Measurements from ENCODE around the gene CRB3. TPM values are rescaled to one million over a fixed set of nuclear protein-coding genes. Genes with fewer than 3 reads are reported as not detected.
"Not testable (repeated sequence)": the region's sequence is repeated elsewhere in the genome, so short reads cannot be mapped to it uniquely, and the experiment has no call there.

CRB3 gene
- total RNA-seq, 4 donors from 2014 or later: 10.2 TPM; not detected in 3

DNA sequence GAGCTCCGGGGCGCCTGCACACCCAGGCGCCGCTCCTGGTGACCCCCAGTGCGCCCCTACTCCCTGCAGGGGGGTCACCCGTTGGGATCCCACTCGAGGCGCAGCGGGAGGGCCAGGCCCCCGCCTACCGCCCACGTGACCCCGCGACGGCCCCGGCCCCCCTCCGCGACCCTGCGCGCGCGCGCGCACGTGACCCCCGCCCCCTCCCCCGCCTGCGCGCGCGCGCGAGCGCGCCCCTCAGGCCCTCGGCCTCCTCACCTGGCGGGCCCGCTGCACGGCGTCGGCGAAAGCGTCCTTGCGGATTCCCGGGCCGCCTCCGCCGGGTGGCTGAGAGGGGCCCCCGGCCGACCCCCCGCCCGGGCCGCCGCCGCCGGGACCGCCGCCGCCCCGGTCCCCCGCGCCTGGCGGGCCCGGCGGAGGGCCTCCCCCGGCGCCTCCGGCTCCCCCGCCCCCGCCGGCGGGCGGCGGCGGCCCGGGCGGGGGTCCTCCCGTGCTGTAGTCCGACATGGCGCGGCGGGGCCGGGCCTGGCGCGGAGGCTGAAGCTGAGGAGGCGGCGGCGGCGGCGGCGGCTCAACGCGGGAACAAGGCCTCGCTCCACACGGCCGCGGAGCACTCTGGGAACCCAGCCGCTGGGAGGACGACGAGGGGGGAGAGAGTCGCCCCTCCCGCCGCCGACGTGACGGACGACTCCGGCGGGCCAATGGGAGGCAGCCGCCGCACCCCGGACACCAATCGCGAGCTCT lies 39.7 kb upstream of the CRB3 start, which contains the start of gene KHSRP:
KHSRP (minus strand) TSS at position 617 of the 744 bp plus-strand sequence; CDS start at position 507, 110 bp downstream.
- Histone ChIP-seq H3K27ac (peak within 1 kb of the TSS; percentile 82 to 90), H3K4me1 (peaks cover 0 to 8% of the 10 kb centered on the region in 2 donors), H3K27me3 (no peaks in the 10 kb centered on the region), H3K4me3 (peak within 1 kb of the TSS; percentile 85 to 89), H3K9me3 (no peaks in the 10 kb centered on the region), H3K36me3 (no peaks in the 10 kb centered on the region)
- intact Hi-C loops (cut with DNase I; ENCODE audit: low total_unique reads): no loop called here
- TF ChIP-seq CTCF (IDR thresholded peaks at IDR 0.05) (no peak), POLR2A (IDR thresholded peaks at IDR 0.05) (peak; percentile 77 to 91)
- DNase-seq: peak; percentile 22 to 47

DNA sequence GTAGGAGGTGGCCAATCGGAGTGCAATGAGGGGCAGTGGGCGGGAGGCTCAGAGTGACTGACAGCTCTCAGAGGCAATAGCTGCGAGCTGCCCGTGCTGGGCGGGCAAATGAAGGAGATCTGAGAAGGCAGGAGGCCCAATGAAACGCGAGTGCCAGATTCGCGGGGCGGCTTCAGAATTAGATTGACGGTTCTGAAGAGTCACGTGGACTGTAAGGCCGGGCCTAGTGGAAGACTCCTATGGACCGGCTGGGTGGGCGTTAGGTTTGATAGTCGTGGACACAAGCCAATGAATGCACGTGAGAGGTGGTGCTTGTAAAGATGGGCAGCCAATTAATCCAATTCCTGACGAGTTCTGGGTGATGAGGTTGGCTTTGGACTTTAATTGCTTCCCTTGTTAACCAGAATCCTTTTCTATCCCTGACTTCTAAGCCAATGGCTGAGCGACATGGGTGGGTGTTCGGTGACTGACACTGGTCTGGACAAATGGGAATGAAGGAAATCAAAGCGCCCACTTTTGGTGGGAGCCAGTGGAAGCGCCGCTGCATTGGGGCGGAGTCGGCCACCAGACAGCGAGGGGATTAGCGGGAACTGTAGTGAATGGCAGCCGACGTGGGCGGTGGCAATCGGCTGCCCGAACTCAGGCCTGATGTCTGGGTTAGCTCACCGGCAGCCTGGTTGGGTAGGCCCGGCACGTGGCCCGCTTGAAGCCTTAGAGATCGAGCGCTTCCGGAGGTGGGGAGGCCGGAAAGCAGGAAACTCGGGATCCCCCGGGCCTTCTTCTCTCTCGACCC lies 38.9 kb upstream of the CRB3 start:
- no peaks in the 10 kb centered on the region for H3K36me3 ChIP-seq
- H3K27me3 ChIP-seq: no peaks in the 10 kb centered on the region
- DNase-seq: peak; percentile 100
- H3K4me3 ChIP-seq: peak overlapping the region in 1 of 2 donors; percentile 5
- no peaks in the 10 kb centered on the region for H3K9me3 ChIP-seq
- H3K27ac ChIP-seq: peak overlapping the region; percentile 82 to 90
- intact Hi-C loops (cut with DNase I; ENCODE audit: low total_unique reads): no loop called here
- peak in 1 of 4 experiments; percentile 28 for TF ChIP-seq CTCF (IDR thresholded peaks at IDR 0.05)
- peak in 1 of 2 donors; percentile 22 for TF ChIP-seq POLR2A (IDR thresholded peaks at IDR 0.05)
- H3K4me1 ChIP-seq: peaks cover 0 to 8% of the 10 kb centered on the region in 2 donors

DNA sequence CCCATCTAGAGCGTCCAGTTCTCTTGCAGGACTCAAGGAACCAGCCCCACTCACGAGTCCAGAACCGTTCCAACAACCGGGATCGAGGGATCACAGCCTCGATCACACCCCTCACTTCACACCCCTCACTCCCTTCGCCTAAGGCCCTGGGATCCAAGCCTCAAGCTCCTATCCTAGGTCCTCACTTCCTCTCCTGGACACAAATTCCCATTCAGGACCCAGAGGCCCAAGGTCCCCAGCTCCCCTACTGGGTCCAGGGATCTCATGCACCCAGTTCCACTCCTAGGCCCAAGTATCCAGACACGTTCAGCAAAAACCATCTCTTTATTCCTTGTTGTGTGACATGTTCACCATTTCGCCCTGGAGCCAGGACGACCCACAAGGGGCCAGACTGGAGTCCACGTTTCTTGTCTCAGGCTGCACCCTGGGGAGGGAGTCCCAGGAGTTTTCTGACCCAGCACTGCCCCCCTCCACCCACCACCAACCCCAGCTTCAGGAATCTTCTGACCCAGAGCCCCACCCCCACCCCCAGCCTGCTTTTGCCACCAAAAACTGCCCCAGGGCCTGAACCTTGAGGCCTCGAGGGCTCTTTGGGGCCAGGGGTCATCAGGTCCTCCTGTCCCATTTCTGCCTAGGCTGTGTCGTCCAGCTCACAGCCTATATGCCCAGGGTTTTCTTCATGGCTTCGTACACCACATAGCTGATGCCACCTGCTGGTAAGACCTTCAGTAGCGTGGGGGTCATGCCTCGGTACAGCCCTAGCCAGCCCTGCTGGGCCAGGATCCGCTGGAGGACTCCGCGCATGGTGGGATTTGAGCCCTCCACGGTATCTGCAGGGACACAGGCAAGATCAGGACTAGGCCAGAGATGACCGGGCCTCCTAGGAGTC lies 38.1 kb upstream of the CRB3 start:
- Histone ChIP-seq H3K4me3 (peak overlapping the region in 1 of 2 donors; percentile 5), H3K9me3 (no peaks in the 10 kb centered on the region), H3K27me3 (no peaks in the 10 kb centered on the region), H3K4me1 (peaks cover 0 to 8% of the 10 kb centered on the region in 2 donors), H3K27ac (peak overlapping the region; percentile 82 to 90), H3K36me3 (no peaks in the 10 kb centered on the region)
- intact Hi-C loops (cut with DNase I; ENCODE audit: low total_unique reads): no loop called here
- peak in 1 of 4 experiments; percentile 4 for TF ChIP-seq CTCF (IDR thresholded peaks at IDR 0.05)
- no peak for TF ChIP-seq POLR2A (IDR thresholded peaks at IDR 0.05)
- peak; percentile 23 to 25 for DNase-seq

GRCh38 chr19:6427131-6427530 lies 36.9 kb upstream of the CRB3 start:
- intact Hi-C loops (cut with DNase I; ENCODE audit: low total_unique reads): no loop called here
- DNase-seq: no peak
- no peaks in the 10 kb centered on the region for H3K27me3 ChIP-seq
- peaks cover 0 to 8% of the 10 kb centered on the region in 2 donors for H3K4me1 ChIP-seq
- H3K9me3 ChIP-seq: no peaks in the 10 kb centered on the region
- no peak overlapping the region for H3K27ac ChIP-seq
- TF ChIP-seq CTCF (IDR thresholded peaks at IDR 0.05) (no peak), POLR2A (IDR thresholded peaks at IDR 0.05) (no peak)
- H3K36me3 ChIP-seq: no peaks in the 10 kb centered on the region
- H3K4me3 ChIP-seq: no peak overlapping the region

DNA sequence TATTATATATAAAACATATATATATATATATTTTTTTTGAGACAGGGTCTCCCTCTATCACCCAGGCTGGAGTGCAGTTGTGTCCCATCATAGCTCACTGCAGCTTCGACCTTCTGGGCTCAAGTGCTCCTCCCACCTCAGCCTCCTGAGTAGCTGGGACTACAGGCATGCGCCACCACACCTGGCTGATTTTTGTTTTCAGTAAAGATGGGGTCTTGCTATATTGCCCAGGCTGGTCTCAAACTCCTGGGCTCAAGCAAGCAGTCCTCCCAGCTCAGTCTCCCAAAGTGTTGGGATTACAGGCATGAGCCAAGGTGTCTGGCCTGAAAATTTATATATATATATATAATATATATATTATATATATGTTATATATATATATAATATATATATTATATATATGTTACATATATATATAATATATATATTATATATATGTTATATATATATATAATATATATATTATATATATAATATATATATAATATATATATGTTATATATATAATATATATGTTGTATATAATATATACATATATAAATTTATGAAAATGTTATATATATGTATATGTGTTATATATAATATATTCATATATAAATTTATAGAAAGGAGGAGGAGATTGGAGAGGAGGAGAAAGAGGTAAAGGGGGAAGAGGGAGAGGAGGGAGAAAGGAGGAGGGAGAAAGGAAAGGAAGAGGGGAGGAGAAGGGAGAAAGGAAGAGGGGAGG lies 35.2 kb upstream of the CRB3 start:
- H3K36me3 ChIP-seq; DNase-seq; H3K27ac ChIP-seq; H3K27me3 ChIP-seq; H3K4me3 ChIP-seq; H3K4me1 ChIP-seq; intact Hi-C loops (cut with DNase I; ENCODE audit: low total_unique reads); H3K9me3 ChIP-seq: not testable (repeated sequence)

Measured in uterus (tissue), 4 donors.